ENCODE results near the gene SERPINE1.

- no peak for TF ChIP-seq CTCF (IDR thresholded peaks at IDR 0.05; ENCODE audit: low read depth, low read length, poor library complexity, severe bottlenecking)
- no peak for TF ChIP-seq EZH2phosphoT487 (IDR thresholded peaks at IDR 0.05; ENCODE audit: borderline replicate concordance, low read length)
Observed at GRCh38 chr7:101116898-101117297, 10.0 kb upstream of the SERPINE1 start.

Data from DOHH2 (cell line).